GM12873 (cell line): ENCODE results near the gene POLE4.

Experiments
- CTCF ChIP-seq: IDR thresholded peaks from 2 replicates; pipeline ENCODE4 v1.5.1; 2012; ENCODE audit warnings: low read depth, mild to moderate bottlenecking, moderate library complexity, low read length, control low read depth; ENCODE audit not compliant: insufficient read depth; ENCODE audit errors: missing control alignments

Gene POLE4

GRCh38 chr2:75012080-75012479 is 53.6 kb downstream of the POLE4 start:
- no peak for TF ChIP-seq CTCF

- no peak for TF ChIP-seq CTCF
These were observed 59.7 kb downstream of the POLE4 start for GRCh38 chr2:75018162-75018561.
